AG04449 (cell line): ENCODE measurements around the gene ZNF280A.

Experiments
- CTCF ChIA-PET: fragments of 350-600 bp; formaldehyde crosslinking; extraction: SDS; loops from one replicate; lab custom pipeline; 2021; ENCODE audit warnings: antibody characterized with exemption; lab: Yijun Ruan, JAX
- POLR2A ChIA-PET: fragments of 400-600, 350-600 bp; formaldehyde crosslinking; extraction: SDS; loops from one replicate; lab custom pipeline; 2020; ENCODE audit warnings: antibody characterized with exemption, inconsistent platforms; lab: Yijun Ruan, JAX
- DNase-seq: peaks from one replicate; pipeline ENCODE4 v3.0.0-alpha.2; 2010; ENCODE audit warnings: low read depth, low spot score
- H3K4me3 ChIP-seq: 2 replicates; pipeline ENCODE4 v1.5.1; 2011; ENCODE audit warnings: low read depth, mild to moderate bottlenecking, control low read depth, low read length
- TF ChIP-seq, protein P1 (sequence below): IDR thresholded peaks from one replicate; pipeline ENCODE4 v1.5.1; 2011; ENCODE audit warnings: mild to moderate bottlenecking, moderate library complexity, low read length, control low read depth, inconsistent platforms; ENCODE audit not compliant: insufficient read depth; ENCODE audit errors: missing control alignments

The ZNF280A gene

DNA sequence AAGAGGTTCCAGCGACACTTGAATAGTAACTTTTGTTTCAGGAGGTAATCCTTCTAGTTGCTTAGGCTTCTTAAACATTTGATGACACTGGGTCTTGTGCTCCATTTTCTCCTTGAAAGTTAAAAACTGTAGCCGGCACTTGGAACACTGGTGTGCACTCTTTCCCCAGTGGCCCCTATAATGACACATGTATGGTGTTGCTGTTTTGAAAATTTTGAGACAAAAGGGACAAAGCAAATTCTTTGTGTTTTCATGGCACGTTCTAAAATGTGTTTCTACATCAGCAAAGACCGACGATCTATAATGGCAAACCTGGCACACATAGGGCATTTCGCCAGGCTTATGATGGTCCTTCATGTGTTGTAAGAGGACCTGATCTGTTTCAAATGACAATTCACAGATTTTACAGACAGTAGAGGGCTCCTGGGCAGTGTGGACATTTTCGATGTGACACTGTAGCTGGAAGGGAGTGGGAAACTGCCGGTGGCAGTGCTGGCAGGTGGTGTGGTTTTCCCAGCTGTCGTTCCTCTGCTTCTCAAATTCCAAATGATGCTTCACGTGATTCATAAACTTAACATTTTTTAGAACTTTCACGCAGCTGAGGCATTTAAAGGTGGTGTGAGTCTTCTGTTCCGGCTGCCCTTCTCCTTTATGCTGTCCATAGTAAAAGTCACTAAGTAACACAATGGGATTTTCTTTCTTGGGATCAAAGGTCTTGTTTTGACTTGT lies 32.0 kb downstream of the ZNF280A start:
- TF ChIP-seq, protein P1, sequence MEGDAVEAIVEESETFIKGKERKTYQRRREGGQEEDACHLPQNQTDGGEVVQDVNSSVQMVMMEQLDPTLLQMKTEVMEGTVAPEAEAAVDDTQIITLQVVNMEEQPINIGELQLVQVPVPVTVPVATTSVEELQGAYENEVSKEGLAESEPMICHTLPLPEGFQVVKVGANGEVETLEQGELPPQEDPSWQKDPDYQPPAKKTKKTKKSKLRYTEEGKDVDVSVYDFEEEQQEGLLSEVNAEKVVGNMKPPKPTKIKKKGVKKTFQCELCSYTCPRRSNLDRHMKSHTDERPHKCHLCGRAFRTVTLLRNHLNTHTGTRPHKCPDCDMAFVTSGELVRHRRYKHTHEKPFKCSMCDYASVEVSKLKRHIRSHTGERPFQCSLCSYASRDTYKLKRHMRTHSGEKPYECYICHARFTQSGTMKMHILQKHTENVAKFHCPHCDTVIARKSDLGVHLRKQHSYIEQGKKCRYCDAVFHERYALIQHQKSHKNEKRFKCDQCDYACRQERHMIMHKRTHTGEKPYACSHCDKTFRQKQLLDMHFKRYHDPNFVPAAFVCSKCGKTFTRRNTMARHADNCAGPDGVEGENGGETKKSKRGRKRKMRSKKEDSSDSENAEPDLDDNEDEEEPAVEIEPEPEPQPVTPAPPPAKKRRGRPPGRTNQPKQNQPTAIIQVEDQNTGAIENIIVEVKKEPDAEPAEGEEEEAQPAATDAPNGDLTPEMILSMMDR: no peak
- POLR2A ChIA-PET: no interaction called here

DNA sequence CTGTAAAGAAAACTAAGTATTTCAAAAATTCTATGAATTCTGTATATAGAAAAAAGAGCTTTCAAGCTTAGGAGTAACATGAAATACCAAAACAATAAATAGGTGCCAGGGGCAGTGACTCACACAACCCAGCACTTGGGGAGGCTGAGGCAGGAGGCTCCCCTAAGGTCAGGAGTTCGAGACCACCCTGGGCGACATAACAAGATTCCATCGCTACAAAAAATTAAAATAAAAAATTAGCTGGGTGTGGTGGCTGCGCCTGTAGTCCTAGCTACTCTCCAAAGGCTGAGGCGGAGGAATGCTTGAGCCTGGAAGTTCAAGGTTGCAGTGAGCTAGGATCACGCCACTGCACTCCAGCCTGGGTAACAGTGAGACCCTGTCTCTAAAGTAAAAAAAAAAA lies 33.0 kb downstream of the ZNF280A start:
- POLR2A ChIA-PET: no interaction called here
- CTCF ChIA-PET: interaction anchor here (0.9 to 1.2 kb wide), 2 partner anchors 22 to 300 kb away, joined by 3 read pairs; partner anchors contain the start of gene ZNF280B
- TF ChIP-seq, protein P1: no peak
- no peak overlapping the region for H3K4me3 ChIP-seq
- DNase-seq: no peak

More for the DNA sequence above, 32.0 kb downstream of the ZNF280A start:
- no peak for DNase-seq
- CTCF ChIA-PET: interaction anchor here (0.9 to 1.9 kb wide), 3 partner anchors 19 to 21 kb away, joined by 3 to 7 read pairs (median 3); partner anchors contain the start of gene ZNF280B
- no peak overlapping the region for H3K4me3 ChIP-seq

DNA sequence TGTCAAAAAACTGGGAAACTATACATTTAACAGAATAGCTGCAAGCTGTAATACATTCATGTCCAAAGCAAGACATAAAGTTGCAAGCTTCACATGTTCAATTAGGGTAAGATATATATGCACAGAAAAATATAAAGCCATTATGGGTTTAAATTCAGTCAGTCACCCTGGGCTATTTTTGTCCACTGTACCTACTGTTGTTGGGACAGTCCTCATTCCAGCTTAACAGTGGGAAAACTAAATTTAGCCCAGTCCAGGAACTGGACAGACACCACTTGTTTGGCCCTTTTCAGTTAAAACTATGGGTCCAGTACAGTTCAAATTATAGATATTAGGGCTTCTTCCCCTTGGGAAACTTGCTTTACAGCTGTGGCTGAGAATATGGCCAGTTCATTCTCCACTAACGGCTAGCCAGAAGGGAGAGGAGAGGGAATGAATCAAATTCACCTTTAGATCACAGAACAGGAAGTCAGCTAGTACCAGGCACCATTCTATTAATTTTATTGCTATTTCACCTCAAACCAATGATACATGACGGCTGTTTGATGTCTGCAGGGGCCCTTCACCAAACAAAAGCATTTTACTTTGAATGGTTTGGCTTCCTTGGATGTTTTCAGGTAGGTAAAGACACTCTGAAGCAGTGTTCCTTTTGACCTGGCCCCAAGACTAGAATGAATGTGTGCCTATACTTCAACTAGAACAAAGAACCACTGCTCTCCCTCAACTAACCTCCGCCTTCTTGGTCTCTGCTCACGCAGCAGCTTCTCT lies 33.8 kb downstream of the ZNF280A start:
- TF ChIP-seq, protein P1: no peak
- no peak overlapping the region for H3K4me3 ChIP-seq
- CTCF ChIA-PET: interaction anchor here (0.6 to 1.2 kb wide), 2 partner anchors 263 to 300 kb away, joined by 3 read pairs; no protein-coding TSS in a partner anchor
- DNase-seq: no peak
- POLR2A ChIA-PET: no interaction called here

DNA sequence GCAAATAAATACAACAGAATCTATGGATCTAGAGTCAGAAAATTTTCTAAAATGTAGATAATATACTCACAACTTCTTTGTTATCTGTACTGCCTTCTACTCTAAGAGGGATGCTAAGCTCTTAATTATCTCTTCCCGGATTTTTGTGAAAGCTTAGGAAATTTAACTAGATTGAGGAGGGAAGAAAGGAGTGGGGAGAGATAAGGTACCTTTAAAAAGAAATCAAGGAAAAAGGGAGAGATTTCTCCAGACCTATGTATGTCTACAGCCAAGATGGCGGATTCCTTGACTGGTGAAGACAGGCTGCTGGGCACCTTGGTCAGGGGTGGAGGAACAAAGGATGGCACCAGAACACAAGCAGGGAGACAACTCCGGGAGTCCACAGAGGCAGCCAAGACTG lies 34.5 kb downstream of the ZNF280A start:
- no peak for DNase-seq
- TF ChIP-seq, protein P1: no peak
- CTCF ChIA-PET: interaction anchor here (0.6 kb wide), 1 partner anchor 263 kb away, joined by 3 read pairs; no protein-coding TSS in a partner anchor
- POLR2A ChIA-PET: no interaction called here
- H3K4me3 ChIP-seq: no peak overlapping the region

DNA sequence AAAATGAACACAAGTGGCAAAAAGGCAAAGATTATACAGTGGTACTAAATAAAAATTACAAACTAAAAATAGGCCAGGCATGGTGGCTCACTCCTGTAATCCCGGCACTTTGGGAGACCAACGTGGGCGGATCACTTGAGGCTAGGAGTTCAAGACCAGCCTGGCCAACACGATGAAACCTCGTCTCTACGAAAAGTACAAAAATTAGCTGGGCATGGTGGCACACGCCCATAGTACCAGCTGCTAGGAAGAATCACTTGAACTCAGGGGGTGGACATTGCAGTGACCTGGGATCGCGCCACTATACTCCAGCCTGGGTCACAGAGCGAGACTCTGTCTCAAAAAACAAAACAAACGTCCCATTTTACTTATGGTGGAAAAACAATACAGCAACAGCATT lies 36.0 kb downstream of the ZNF280A start:
- CTCF ChIA-PET: no interaction called here
- no peak overlapping the region for H3K4me3 ChIP-seq
- TF ChIP-seq, protein P1: no peak
- DNase-seq: no peak
- POLR2A ChIA-PET: no interaction called here

DNA sequence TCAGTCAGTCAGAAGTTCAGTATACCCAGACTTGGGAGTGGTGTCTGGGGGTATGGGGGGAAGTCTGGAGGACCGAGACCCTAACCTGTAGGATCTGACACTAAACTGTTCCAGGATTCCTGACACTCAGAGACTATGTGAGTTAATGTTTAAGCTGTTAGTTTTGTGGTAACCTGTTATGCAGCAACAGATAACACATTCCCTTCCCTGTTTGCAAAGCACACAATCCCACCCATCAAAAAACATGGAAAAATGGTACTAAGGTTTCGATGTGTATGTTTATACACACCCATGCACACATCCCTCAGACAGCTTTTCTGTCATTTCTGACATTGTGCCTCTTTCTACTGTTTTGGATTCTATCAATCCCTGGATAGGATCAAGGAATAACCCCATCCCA lies 39.1 kb downstream of the ZNF280A start:
- CTCF ChIA-PET: interaction anchor here (0.8 to 5.6 kb wide), 2 partner anchors 18 to 106 kb away, joined by 3 to 36 read pairs; no protein-coding TSS in a partner anchor
- POLR2A ChIA-PET: no interaction called here
- H3K4me3 ChIP-seq: no peak overlapping the region
- TF ChIP-seq, protein P1: no peak
- no peak for DNase-seq
